Measurements from ENCODE around the gene CDHR3. TPM values are rescaled to one million over a fixed set of nuclear protein-coding genes. Genes with fewer than 3 reads are reported as not detected.
A peak's percentile ranks its signal among the peaks of the same experiment; 100 is the strongest.

The CDHR3 gene
- total and polyA plus RNA-seq, 2 of the 8 experiments (the other 6 are each of a cell fraction or from before 2014, with no cell fraction given) = 6.4 to 6.8 TPM

- TF ChIP-seq CHD7 (IDR thresholded peaks at IDR 0.05; ENCODE audit: insufficient replicate concordance, low read length) (peak; percentile 23), SP1 (IDR thresholded peaks at IDR 0.05; ENCODE audit: low read depth, low read length) (peak; percentile 64; the same call in 1 of the 2 replicates), JUND (IDR thresholded peaks at IDR 0.05; ENCODE audit: low read length) (peak; percentile 50; the same call in 1 of the 2 replicates), YY1 (IDR thresholded peaks at IDR 0.05; ENCODE audit: low read depth, low read length) (peak; percentile 33; the same call in 1 of the 2 replicates), JUN (IDR thresholded peaks at IDR 0.05; ENCODE audit: low read depth, low read length) (no peak), NANOG (IDR thresholded peaks at IDR 0.05; ENCODE audit: insufficient read depth, low read depth, low read length, poor library complexity, severe bottlenecking) (peak; percentile 78), CTCF (IDR thresholded peaks at IDR 0.05; ENCODE audit: control extremely low read depth in 1 of 3, insufficient read depth in 1 of 3, low read depth in 1 of 3, low read length in 3 of 3) (peak; percentile 37 to 76 (median 73))
Observed at GRCh38 chr7:105990727-105991453, 27.8 kb downstream of the CDHR3 start (continued).
